Measurements from ENCODE around the gene NAIF1.

DNA sequence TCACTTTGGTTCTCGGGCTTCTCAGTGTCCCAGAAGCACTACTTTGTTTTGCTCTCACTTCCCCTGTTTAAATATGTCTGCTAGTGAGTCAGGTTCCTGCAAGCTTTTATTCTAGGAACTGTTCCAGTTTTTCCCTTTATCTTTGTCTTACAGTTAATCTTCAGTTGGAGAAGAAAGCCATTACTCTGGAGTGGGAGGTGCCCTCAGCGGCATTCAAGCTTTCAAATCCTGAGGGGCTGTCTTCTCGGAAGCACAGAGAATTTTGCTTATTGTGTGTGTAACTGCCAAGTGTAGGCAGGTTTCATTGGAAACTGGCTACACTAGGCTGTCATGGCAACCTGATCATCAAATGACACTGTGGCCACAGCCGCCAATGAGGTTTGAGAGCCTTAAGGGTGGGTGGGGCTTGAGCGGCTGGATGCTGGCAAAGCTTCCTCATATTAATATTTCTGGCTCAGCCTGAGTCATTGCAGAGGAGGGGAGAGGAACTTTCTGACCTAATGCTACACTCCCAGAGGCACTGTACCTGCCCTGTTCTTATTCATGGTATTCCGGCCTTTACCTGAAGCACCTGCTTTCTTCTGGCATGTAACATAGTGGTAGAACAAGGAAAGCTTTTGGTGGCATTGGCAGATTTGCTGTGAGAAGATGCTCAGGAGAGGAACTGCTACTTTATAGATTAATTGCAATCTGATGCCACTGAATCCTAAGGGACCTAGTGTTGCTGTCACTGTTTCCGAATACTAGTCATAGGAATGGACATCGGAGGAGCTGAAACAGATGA is 27.2 kb upstream of the NAIF1 start:
- TF ChIP-seq, protein P1, sequence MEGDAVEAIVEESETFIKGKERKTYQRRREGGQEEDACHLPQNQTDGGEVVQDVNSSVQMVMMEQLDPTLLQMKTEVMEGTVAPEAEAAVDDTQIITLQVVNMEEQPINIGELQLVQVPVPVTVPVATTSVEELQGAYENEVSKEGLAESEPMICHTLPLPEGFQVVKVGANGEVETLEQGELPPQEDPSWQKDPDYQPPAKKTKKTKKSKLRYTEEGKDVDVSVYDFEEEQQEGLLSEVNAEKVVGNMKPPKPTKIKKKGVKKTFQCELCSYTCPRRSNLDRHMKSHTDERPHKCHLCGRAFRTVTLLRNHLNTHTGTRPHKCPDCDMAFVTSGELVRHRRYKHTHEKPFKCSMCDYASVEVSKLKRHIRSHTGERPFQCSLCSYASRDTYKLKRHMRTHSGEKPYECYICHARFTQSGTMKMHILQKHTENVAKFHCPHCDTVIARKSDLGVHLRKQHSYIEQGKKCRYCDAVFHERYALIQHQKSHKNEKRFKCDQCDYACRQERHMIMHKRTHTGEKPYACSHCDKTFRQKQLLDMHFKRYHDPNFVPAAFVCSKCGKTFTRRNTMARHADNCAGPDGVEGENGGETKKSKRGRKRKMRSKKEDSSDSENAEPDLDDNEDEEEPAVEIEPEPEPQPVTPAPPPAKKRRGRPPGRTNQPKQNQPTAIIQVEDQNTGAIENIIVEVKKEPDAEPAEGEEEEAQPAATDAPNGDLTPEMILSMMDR (IDR thresholded peaks at IDR 0.05): no peak
- TF ChIP-seq, protein P2, sequence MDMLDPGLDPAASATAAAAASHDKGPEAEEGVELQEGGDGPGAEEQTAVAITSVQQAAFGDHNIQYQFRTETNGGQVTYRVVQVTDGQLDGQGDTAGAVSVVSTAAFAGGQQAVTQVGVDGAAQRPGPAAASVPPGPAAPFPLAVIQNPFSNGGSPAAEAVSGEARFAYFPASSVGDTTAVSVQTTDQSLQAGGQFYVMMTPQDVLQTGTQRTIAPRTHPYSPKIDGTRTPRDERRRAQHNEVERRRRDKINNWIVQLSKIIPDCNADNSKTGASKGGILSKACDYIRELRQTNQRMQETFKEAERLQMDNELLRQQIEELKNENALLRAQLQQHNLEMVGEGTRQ (CRISPR knock-in tag; IDR thresholded peaks at IDR 0.05): no peak
- TF ChIP-seq CBFB (CRISPR knock-in tag; IDR thresholded peaks at IDR 0.05; ENCODE audit: low read depth): no peak
- TF ChIP-seq, protein P3, sequence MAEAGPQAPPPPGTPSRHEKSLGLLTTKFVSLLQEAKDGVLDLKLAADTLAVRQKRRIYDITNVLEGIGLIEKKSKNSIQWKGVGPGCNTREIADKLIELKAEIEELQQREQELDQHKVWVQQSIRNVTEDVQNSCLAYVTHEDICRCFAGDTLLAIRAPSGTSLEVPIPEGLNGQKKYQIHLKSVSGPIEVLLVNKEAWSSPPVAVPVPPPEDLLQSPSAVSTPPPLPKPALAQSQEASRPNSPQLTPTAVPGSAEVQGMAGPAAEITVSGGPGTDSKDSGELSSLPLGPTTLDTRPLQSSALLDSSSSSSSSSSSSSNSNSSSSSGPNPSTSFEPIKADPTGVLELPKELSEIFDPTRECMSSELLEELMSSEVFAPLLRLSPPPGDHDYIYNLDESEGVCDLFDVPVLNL (CRISPR knock-in tag; IDR thresholded peaks at IDR 0.05; ENCODE audit: borderline replicate concordance, low read depth): no peak
- no peak for TF ChIP-seq JUN (CRISPR knock-in tag; IDR thresholded peaks at IDR 0.05)
- no peak for TF ChIP-seq ESRRA (CRISPR knock-in tag; IDR thresholded peaks at IDR 0.05; ENCODE audit: borderline replicate concordance)
- TF ChIP-seq, protein P4, sequence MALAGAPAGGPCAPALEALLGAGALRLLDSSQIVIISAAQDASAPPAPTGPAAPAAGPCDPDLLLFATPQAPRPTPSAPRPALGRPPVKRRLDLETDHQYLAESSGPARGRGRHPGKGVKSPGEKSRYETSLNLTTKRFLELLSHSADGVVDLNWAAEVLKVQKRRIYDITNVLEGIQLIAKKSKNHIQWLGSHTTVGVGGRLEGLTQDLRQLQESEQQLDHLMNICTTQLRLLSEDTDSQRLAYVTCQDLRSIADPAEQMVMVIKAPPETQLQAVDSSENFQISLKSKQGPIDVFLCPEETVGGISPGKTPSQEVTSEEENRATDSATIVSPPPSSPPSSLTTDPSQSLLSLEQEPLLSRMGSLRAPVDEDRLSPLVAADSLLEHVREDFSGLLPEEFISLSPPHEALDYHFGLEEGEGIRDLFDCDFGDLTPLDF (CRISPR knock-in tag; IDR thresholded peaks at IDR 0.05): no peak
- no peak for TF ChIP-seq IRF2 (CRISPR knock-in tag; IDR thresholded peaks at IDR 0.05; ENCODE audit: borderline replicate concordance, low read depth)
- TF ChIP-seq, protein P5, sequence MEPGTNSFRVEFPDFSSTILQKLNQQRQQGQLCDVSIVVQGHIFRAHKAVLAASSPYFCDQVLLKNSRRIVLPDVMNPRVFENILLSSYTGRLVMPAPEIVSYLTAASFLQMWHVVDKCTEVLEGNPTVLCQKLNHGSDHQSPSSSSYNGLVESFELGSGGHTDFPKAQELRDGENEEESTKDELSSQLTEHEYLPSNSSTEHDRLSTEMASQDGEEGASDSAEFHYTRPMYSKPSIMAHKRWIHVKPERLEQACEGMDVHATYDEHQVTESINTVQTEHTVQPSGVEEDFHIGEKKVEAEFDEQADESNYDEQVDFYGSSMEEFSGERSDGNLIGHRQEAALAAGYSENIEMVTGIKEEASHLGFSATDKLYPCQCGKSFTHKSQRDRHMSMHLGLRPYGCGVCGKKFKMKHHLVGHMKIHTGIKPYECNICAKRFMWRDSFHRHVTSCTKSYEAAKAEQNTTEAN (CRISPR knock-in tag; IDR thresholded peaks at IDR 0.05): no peak
- no peak for TF ChIP-seq FOXK1 (CRISPR knock-in tag; IDR thresholded peaks at IDR 0.05)
